Stimulated activated naive CD8-positive, alpha-beta T cell treated with anti-CD3 and anti-CD28 coated beads, Interleukin-15, Interleukin-2, amounts not matched to agents 100 U/mL and 50 U/mL, for 24 hours (primary cell): Measurements from ENCODE around the gene STAT5B.
"Not testable (repeated sequence)": the region's sequence is repeated elsewhere in the genome, so short reads cannot be mapped to it uniquely, and the experiment has no call there.

ENCODE experiments used
- ATAC-seq: fragments of 150-1000 bp; cut with Tn5 transposase; one replicate; pipeline ENCODE4 v1.10.0; 2021
- DNase-seq: peaks from one replicate; pipeline ENCODE4 v3.0.0; 2021

STAT5B gene

DNA sequence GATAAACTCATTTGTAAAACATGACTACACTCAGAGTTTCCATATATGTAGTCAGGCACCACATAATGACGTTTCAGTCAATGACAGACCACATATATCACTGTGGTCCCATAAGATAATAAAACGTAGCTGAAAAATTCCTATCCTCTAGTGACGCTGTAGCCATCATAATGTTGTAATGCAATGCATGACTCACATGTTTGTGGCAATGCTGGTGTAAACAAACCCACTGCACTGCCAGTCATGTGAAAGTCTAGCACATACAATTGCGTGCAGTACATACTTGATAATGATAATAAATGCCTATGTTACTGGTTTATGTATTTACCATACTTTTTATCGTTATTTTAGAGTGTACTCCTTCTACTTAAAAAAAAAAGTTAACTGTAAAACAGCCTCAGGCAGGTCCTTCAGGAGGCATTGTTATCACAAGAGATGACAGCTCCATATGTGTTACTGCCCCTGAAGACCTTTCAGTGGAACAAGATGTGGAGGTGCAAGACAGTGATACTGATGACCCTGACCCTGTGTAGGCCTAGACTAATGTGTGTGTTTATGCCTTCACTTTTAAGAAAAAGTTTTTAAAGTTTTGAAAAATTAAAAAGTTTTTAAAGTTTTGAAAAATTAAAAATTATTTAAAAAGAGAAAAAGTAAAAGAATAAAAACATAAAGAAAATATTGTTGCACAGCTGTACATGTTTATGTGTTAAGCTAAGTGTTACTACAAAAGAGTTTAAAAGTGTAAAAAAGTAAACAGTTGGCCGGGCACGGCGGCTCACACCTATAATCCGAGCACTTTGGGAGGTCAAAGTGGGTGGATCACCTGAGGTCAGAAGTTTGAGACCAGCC is 9.0 kb downstream of the STAT5B start:
- DNase-seq (no peak), ATAC-seq (peak; percentile 97)

DNA sequence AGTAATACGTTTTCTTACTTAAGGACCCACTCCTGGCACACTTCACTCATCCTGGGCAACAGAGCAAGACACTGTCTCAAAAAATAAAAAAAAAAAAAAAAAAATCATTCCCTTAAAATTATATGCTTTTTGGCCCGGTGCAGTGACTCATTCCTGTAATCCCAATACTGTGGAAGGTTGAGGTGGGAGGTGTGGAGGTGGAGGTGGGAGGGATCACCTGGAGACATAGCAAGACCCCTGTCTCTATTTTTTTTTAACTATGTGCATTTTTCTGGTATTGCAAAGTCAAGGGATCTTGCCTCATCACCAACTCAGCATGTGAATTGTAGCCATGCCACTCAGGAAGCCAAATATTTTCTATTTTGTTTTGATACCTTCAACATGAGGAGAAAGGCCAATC is 9.7 kb downstream of the STAT5B start:
- ATAC-seq (no peak), DNase-seq (no peak)

DNA sequence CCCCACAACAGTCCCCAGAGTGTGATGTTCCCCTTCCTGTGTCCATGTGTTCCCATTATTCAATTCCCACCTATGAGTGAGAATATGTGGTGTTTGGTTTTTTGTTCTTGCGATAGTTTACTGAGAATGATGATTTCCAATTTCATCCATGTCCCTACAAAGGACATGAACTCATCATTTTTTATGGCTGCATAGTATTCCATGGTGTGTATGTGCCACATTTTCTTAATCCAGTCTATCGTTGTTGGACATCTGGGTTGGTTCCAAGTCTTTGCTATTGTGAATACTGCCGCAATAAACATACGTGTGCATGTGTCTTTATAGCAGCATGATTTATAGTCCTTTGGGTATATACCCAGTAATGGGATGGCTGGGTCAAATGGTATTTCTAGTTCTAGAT is 11.8 kb downstream of the STAT5B start:
- DNase-seq, ATAC-seq: not testable (repeated sequence)

DNA sequence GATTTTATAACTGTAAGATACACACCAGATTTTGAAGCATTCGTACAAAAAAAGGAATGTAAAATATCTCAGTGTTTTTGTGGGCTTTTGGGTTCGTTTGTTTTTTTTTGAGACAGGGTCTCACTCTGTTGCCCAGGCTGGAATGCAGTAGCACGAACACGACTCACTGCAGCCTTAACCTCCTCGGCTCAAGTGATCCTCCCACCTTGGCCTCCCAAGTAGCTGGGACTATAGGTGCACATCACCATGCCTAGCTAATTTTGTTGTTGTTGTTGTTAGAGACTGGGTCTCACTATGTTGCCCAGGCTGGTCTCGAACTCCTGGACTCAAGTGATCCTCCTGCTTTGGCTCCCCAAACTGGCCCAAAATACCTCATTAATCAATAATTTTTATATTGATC is 15.9 kb downstream of the STAT5B start:
- DNase-seq (no peak), ATAC-seq (no peak)

DNA sequence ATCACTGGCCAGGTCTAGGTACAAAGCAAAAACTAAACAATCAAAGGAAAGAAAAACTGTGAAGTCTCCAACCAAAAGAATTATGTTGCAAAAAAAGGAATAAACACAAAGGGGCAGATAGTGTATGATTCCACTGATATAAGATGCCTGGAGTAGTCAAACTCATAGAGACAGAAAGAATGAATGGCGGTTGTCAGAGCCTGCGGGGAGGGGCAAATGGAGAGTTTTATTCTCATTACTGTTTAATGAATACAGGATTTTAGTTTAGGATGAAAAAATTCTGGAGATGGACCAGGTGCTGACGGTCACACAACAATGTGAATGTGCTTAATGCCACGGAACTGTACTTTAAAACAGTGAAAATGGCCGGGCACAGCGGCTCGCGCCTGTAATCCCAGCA is 20.7 kb downstream of the STAT5B start:
- ATAC-seq (no peak), DNase-seq (no peak)

DNA sequence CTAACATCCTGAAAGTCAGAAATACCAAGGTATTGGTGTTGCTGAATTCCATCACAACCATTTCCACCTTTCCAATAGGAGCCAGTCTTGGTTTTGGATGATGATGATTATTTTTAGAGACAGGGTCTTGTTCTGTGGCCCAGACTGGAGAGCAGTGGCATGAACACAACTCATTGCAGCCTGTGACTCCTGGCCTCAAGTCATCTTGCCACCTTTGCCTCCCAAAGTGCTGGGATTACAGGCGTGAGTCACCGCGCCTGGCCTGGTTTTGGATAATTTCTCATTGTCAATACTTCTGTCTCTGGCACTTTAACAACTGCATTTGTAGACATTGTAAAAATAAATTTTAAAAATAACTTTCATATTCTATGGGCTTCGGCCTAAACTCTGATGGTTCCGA is 22.6 kb downstream of the STAT5B start:
- ATAC-seq = no peak

DNA sequence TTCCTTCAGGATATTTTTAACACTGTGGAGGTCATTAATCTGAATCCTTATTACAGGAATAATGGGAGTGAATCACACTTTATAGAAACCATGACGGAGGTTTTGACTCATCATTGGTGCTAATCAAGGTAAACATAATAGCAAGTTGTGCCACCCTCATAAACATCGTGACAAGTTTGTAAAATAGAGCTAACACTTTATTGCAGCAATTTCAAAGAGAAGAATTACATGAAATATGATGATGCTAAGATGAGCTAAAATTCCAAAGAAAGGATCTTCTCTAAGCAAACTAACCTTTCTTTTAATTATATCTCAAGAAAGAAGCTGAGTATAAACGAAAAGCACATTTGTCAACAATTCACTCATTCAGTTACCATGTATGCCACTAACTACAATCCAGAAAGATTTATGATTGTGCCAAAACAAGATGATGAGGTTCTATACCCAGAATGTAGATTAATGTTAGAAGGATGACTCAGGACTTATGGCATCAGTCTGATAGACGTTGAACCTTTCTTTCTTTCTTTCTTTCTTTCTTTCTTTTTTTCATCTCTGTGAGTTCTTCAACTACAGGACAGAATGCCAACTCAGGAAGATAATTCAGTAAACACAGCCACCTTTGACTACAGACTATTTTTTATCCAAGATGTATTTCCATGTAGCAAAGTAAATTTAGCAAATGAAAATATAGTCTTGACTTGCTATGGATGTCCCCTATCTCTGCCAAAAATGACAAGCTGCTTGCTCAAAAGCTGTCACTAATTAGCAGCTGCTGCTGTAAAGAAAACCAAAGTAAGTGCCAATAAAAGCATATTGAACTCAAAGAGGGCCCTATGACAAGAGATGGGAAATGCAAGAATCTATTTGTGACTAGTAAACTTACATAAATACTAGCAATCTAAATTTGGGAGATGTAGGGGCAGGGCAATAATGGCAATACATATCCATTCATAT is 23.3 kb downstream of the STAT5B start:
- no peak for DNase-seq
- no peak for ATAC-seq

More for the DNA sequence above, 22.6 kb downstream of the STAT5B start:
- DNase-seq = no peak

DNA sequence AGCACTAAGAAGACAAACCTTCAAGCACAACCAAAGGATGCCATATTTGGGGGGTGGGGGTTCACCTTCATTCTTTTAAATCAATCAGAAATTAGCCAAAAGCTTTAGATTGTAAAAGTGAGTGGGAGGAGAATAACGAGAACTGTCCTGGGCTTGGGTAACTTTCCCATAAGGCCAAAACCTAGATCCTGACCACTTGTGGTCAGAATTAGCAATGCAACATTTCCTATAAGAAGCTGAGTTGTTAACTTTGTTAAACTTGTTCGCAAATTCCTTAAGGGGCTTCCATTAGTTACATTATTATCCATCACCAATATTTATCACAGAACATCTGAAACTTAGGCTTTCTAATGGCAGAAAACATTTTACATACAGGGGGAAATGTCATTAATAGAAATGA is 25.1 kb downstream of the STAT5B start:
- ATAC-seq = no peak
- no peak for DNase-seq

DNA sequence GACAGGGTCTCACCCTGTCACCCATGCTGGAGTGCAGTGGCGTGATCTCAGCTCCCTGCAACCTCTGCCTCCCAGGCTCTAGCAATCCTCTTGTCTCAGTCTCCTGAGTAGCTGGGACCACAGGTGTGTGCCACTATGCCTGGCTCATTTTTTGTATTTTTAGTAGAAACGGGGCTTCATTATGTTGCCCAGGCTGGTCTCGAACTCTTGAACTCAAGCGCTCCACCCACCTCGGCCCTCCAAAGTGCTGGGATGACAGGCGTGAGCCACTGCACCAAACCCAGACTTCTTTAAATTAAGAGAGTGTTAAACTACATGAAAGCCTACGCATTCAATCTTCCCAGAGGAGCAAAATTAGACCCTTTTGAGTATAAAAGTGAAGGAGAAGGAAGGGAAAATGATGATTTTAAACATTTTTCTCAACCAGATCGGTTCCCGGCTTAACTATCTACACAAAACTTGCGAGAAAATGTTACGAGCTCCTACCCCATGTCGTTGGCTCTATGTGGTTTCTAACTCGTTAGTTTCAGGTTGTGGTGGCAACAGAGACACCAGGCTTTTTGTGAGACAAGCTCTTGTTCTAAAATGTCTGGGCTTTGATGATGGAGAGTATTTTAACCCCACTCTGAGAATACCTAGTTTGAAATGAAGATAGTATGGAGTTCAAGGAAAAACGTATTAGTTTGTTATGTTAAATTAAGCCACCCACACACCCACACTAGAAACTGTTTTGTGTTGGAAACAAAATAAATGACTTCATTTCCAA is 26.3 kb downstream of the STAT5B start:
- peak; percentile 59 for ATAC-seq
- DNase-seq = peak; percentile 40

DNA sequence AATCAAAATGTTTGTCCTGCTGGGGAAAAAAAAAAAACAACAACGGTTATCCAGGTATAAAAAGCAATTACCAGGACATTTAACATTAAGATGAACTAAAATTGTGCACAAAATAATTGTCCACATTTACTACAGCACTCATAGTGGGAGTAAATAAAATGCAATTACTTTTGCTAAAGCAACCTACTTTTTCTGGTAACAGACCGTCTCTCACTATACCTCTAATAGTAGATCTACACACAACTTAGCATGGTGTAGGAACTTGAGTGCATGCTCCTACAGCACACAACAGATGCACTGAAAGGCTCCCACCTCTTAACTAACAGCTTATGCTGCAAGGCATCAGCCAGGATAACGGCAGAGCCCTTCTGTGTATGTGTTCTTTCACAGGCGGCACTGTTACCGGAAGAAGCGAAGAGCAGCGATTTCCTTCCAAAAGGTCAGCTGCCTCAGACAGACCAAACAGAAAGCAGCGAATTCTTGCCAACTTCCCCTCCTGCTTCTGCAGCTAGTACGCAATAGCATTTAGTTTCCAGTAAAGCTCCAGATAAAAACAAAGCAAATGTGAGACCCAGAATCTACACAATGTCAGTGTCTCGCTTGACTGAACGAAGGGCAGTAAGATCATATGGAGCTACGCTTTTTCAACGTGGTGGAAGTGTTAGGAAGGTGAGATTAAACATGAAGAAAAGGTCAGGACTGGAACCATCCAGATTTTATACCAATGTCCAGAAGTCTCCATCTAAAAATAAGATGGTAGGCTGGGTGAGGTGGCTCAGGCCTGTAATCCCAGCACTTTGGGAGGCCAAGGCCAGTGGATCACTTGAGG is 27.6 kb downstream of the STAT5B start:
- DNase-seq = peak; percentile 69
- ATAC-seq = peak; percentile 93

DNA sequence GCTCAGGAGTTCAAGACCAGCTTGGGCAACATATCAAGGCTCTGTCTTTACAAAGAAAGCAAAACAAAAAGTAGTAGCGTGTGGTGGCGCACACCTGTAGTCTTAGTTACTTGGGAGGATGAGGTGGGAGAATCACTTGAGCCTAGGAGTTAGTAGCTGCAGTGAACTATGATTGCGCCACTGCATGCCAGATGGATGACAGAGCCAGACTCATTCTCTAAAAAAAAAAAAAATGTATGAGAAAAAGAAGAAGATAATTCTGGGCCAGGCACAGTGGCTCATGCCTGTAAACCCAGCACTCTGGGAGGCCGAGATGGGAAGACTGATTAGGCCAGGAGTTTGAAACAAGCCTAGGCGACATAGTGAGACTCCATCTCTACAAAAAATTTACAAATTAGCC is 28.5 kb downstream of the STAT5B start:
- DNase-seq (no peak), ATAC-seq (no peak)

DNA sequence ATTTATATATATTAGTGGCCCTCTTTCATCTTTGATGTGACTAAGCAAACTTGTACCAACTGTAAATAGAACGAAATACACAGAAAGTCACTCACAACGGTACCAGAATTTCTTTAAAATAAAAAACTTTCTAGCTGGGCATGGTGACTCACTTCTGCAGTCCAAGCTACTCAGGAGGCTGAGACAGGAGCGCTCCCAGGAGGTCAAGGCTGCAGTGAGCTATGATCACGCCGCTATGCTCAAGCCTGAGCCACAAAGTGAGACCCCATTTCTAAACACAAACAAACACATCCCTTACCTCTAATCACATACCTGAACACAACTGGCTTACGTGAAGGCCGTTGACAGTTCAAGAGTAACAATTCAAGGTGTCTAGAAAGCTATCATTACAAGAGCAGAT is 29.7 kb downstream of the STAT5B start:
- DNase-seq = no peak

DNA sequence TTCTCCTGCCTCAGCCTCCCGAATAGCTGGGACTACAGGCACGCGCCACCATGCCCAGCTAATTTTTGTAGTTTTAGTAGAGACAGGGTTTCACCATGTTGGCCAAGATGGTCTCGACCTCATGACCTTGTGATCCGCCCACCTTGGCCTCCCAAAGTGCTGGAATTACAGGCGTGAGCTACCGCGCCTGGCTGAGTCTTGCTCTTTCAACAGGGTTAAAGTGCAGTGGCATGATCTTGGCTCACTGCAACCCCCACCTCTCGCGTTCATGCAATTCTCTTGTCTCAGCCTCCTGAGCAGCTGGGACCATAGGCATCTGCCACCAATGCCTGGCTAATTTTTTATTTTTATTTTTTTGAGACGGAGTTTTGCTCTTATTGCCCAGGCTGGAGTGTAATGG is 31.0 kb downstream of the STAT5B start:
- ATAC-seq, DNase-seq: not testable (repeated sequence)

More for the DNA sequence above, 29.7 kb downstream of the STAT5B start:
- ATAC-seq = no peak

DNA sequence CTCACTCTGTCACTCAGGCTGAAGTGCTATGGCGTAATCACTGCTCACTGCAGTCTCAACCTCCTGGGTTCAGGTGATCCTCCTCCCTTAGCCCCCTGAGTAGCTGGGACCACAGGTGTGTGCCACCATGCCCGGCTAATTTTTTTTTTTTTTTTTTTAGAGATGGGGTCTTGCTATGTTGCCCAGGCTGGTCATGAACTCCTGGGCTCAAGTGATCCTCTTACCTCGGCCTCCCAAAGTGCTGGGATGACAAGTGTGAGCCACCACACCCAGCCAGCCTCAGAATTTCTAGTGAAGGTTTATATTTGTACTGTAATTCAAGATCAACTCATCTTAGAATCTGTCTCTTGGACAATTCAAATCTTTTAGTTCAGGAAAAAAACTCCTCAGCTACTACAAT is 32.1 kb downstream of the STAT5B start:
- DNase-seq, ATAC-seq: not testable (repeated sequence)

DNA sequence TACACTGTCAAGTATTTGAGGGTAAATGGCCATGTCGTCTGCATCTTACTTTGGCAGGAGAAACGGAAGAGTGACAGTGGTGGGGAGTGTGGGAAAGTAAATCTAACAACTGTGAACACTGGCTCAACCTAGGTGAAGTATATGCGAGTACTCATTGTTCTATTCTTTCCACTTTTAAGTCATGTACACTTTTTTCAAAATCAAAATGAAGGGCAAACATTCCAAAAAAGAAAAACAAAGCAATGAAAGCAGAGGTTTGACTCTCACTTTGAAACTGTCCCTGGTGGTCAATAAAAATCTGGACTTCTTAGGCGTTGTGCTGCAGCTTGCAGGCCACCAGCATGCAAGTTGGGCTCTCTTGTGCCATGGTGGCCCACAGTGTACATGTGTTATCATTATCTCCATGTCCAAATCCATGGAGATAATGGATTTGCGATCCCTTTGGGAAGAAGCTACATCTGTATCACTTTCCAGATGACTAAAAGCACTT is 32.7 kb downstream of the STAT5B start:
- DNase-seq = no peak
- no peak for ATAC-seq

DNA sequence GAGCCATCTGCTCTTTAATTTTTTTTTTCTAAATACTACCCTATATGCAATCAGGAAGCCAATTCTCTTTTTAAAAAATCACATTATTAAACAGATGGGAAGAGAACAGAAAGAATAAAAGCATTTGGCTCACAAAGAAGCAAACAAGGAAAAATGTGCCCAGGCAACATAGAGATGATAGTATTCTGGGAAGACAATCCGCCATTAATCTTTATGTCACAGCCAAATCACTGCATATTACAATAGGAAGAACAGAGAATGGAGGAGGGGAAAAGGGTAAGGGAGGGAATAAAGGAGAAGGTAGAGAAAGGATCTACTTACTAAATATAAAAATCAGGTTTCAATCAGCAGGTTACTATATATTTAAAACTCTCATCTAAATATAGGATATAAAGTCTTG is 34.3 kb downstream of the STAT5B start:
- ATAC-seq = no peak
- DNase-seq = no peak

DNA sequence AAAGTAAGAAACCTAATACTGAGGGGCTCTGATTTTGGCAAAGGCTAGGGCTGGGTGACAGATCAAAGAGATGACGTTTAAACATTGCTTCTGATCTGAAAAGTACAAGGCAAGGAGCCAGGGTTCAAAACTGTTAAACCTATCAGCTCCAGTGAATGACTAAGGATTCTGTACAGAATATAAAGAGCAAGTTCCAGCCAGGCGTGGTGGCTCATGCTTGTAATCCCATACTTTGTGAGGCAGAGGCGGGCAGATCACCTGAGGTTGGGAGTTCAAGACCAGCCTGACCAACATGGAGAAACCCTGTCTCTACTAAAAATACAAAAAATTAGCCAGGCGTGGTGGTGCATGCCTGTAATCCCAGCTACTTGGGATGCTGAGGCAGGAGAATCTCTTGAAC is 35.3 kb downstream of the STAT5B start:
- ATAC-seq, DNase-seq: not testable (repeated sequence)

DNA sequence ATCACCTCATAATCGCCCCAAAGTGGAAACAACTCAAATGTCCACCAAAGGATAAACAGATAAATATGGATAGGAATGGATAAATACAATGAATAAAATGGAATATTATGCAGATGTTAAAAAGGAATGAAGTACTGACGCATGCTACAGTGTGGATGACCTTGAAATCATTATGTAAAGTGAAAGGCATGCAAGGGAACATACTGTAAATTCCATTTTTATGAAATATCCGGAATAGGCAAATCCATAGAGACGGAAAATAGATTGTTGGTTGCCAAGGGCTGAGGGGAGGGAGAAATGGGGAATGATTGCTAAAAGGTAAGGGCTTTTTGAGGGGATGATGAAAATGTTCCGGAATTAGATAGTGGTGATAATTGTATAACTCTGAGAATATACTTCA is 36.0 kb downstream of the STAT5B start:
- ATAC-seq (no peak), DNase-seq (no peak)

DNA sequence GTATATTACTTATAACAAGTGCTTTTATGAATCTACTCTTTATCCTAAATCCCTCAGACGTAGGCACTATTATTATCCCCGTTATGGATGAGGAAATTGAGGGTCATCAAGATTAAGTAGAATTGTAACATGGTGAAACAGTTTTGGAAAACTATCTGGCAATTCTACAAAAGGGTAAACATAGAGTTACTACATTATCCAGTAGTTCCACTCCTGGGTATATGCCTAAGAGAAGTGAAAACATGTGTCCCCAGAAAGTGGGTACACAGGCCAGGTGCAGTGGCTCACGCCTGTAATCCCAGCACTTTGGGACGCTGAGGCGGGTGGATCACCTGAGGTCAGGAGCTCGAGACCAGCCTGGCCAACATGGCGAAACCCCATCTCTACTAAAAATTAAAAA is 36.6 kb downstream of the STAT5B start:
- not testable (repeated sequence) for DNase-seq, ATAC-seq

DNA sequence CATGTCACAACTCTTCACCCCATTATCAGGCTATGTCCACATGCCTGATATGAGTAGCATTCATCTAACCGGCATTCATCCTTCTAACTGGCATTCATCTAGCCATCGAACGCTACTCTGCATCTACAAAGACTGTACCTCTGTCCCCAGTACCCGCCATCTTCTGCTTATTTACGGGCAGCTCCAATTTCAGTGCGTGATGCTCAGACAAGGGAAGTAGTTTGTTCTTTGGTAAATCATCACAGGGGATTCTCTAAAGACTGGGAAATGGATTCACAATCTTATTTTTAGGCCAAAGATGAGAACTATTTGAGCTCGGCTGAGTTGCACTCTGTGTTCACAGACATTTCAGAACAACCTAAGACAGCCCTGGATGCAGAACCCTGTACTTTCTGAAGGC is 39.4 kb downstream of the STAT5B start:
- no peak for ATAC-seq
- no peak for DNase-seq

DNA sequence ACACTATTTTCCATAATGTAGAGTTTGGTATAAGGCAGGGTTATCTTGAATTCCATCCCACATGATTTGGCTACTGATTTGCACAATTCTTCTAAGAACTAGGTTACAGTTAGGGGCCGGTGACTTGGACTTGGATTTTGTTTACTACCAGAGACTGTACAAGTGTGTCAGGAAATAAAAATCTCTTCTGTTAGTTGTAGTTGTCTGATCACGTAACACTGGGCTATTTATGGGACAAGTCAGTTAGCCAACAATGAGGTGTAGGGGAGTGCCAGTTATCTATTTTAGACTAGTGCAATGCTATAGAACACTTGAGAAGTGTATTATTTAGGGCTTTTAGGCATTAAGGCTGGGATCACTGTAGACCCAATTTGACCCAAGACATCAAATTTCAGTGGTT is 42.2 kb downstream of the STAT5B start:
- DNase-seq (no peak), ATAC-seq (no peak)
